H9 (cell line): ENCODE measurements around the gene MBP. TPM values are rescaled to one million over a fixed set of nuclear protein-coding genes. Genes with fewer than 3 reads are reported as not detected.

Experiments
- DNase-seq: peaks from one replicate; pipeline ENCODE4 v3.0.0-alpha.2; 2017
- H2AFZ ChIP-seq: one replicate; pipeline ENCODE4 v1.6.1; 2013; ENCODE audit warnings: mild to moderate bottlenecking, low read length, control low read depth, moderate library complexity
- H2AK5ac ChIP-seq: 2 replicates; pipeline ENCODE4 v1.6.1; 2013; ENCODE audit warnings: low read length, control low read depth, mixed read lengths; ENCODE audit not compliant: insufficient read length
- H2BK120ac ChIP-seq: one replicate; pipeline ENCODE4 v1.6.1; 2013; ENCODE audit warnings: low read depth, mild to moderate bottlenecking, low read length, control low read depth, inconsistent platforms; ENCODE audit not compliant: poor library complexity, severe bottlenecking
- H2BK12ac ChIP-seq: 2 replicates; pipeline ENCODE4 v1.6.1; 2013; ENCODE audit warnings: low read length, control low read depth, mixed read lengths, low read depth; ENCODE audit not compliant: insufficient read length
- H2BK15ac ChIP-seq: 2 replicates; pipeline ENCODE4 v1.6.1; 2013; ENCODE audit warnings: low read depth, low read length, control low read depth
- H2BK20ac ChIP-seq: one replicate; pipeline ENCODE4 v1.6.1; 2013; ENCODE audit warnings: low read depth, mild to moderate bottlenecking, low read length, control low read depth, inconsistent platforms; ENCODE audit not compliant: poor library complexity, severe bottlenecking
- H2BK5ac ChIP-seq: 2 replicates; pipeline ENCODE4 v1.6.1; 2013; ENCODE audit warnings: low read length, control low read depth, mixed read lengths; ENCODE audit not compliant: insufficient read length
- H3K14ac ChIP-seq: 2 replicates; pipeline ENCODE4 v1.6.1; 2013; ENCODE audit warnings: low read length, control low read depth; ENCODE audit not compliant: insufficient read depth
- H3K18ac ChIP-seq: 2 replicates; pipeline ENCODE4 v1.6.1; 2013; ENCODE audit warnings: low read depth, mild to moderate bottlenecking, mixed read lengths, low read length, control low read depth; ENCODE audit not compliant: insufficient read length
- H3K23ac ChIP-seq: 2 replicates; pipeline ENCODE4 v1.6.1; 2013; ENCODE audit warnings: low read length, control low read depth, mixed read lengths, low read depth; ENCODE audit not compliant: insufficient read length
- H3K23me2 ChIP-seq: 2 replicates; pipeline ENCODE4 v1.6.1; 2013; ENCODE audit warnings: low read depth, mild to moderate bottlenecking, mixed read lengths, low read length, control low read depth; ENCODE audit not compliant: insufficient read length, poor library complexity, severe bottlenecking
- H3K27ac ChIP-seq: 2 replicates; pipeline ENCODE4 v1.5.1; 2013; ENCODE audit warnings: low read length, control low read depth, mixed read lengths, low read depth; ENCODE audit not compliant: insufficient read length
- H3K27me3 ChIP-seq: 2 replicates; pipeline ENCODE4 v1.6.1; 2013; ENCODE audit warnings: low read length, control low read depth, inconsistent platforms; ENCODE audit not compliant: insufficient read depth
- H3K4ac ChIP-seq: 2 replicates; pipeline ENCODE4 v1.6.1; 2013; ENCODE audit warnings: low read depth, mild to moderate bottlenecking, control low read depth, inconsistent platforms, low read length, moderate library complexity
- H3K4me1 ChIP-seq: 2 replicates; pipeline ENCODE4 v1.6.1; 2013; ENCODE audit warnings: low read length, control low read depth, inconsistent platforms; ENCODE audit not compliant: insufficient read depth
- H3K4me2 ChIP-seq: 2 replicates; pipeline ENCODE4 v1.6.1; 2013; ENCODE audit warnings: low read length, control low read depth, mixed read lengths; ENCODE audit not compliant: insufficient read length, insufficient read depth
- H3K56ac ChIP-seq: 2 replicates; pipeline ENCODE4 v1.6.1; 2013; ENCODE audit warnings: low read depth, mild to moderate bottlenecking, mixed read lengths, low read length, control low read depth; ENCODE audit not compliant: insufficient read length
- H3K79me1 ChIP-seq: 2 replicates; pipeline ENCODE4 v1.6.1; 2013; ENCODE audit warnings: low read depth, mild to moderate bottlenecking, moderate library complexity, low read length, control low read depth, inconsistent platforms; ENCODE audit not compliant: insufficient read depth, poor library complexity, severe bottlenecking
- H3K79me2 ChIP-seq: 2 replicates; pipeline ENCODE4 v1.6.1; 2013; ENCODE audit warnings: low read length, control low read depth, inconsistent platforms; ENCODE audit not compliant: insufficient read depth
- H3K9ac ChIP-seq: 2 replicates; pipeline ENCODE4 v1.6.1; 2013; ENCODE audit warnings: low read length, control low read depth, mixed read lengths; ENCODE audit not compliant: insufficient read length; ENCODE audit errors: extremely low read depth
- H3K9me3 ChIP-seq: one replicate; pipeline ENCODE4 v1.6.1; 2013; ENCODE audit warnings: low read depth, low read length, inconsistent platforms; ENCODE audit not compliant: control insufficient read depth
- H3T11ph ChIP-seq: one replicate; pipeline ENCODE4 v1.6.1; 2013; ENCODE audit warnings: mild to moderate bottlenecking, low read length, control low read depth, inconsistent platforms
- H4K20me1 ChIP-seq: one replicate; pipeline ENCODE4 v1.6.1; 2013; ENCODE audit not compliant: control insufficient read depth, insufficient read length, insufficient read depth
- H4K5ac ChIP-seq: 2 replicates; pipeline ENCODE4 v1.6.1; 2013; ENCODE audit warnings: low read depth, mild to moderate bottlenecking, mixed read lengths, low read length, control low read depth; ENCODE audit not compliant: insufficient read length
- H4K8ac ChIP-seq: replicated peaks from 2 replicates; pipeline ENCODE4 v1.6.1; 2013; ENCODE audit warnings: low read length, control low read depth, mixed read lengths, low read depth; ENCODE audit not compliant: insufficient read length
- H4K91ac ChIP-seq: 2 replicates; pipeline ENCODE4 v1.6.1; 2013; ENCODE audit warnings: low read depth, mild to moderate bottlenecking, moderate library complexity, mixed read lengths, low read length, control low read depth; ENCODE audit not compliant: insufficient read length
- H3K27ac Mint-ChIP-seq, 3 experiments: 2 replicates in 2 of 3; 3 replicates in 1 of 3; pipeline ENCODE4 v1.8.0; 2020 to 2021; ENCODE audit warnings: mixed read lengths in 3 of 3, mild to moderate bottlenecking in 1 of 3, moderate library complexity in 1 of 3
- H3K27me3 Mint-ChIP-seq: 2 replicates; pipeline ENCODE4 v1.8.0; 2021; ENCODE audit warnings: low read depth, mild to moderate bottlenecking, moderate library complexity, mixed read lengths
- H3K36me3 Mint-ChIP-seq, 3 experiments: 2 replicates in 2 of 3; 3 replicates in 1 of 3; pipeline ENCODE4 v1.8.0; 2020 to 2021; ENCODE audit warnings: low read depth in 3 of 3, mixed read lengths in 3 of 3; ENCODE audit not compliant: insufficient read depth in 1 of 3
- H3K4me1 Mint-ChIP-seq, 2 experiments: 2 replicates each; pipeline ENCODE4 v1.8.0; 2020; ENCODE audit warnings: mixed read lengths in 2 of 2
- H3K4me3 Mint-ChIP-seq, 2 experiments: 2 replicates in 1 of 2; 3 replicates in 1 of 2; pipeline ENCODE4 v1.8.0; 2020 to 2021; ENCODE audit warnings: mild to moderate bottlenecking in 2 of 2, mixed read lengths in 2 of 2, moderate library complexity in 1 of 2
- H3K9me3 Mint-ChIP-seq, 2 experiments: 2 replicates in 1 of 2; 3 replicates in 1 of 2; pipeline ENCODE4 v1.8.0; 2020; ENCODE audit warnings: mild to moderate bottlenecking in 2 of 2, mixed read lengths in 2 of 2, moderate library complexity in 1 of 2
- CTCF ChIP-seq: fragments of 200-600 bp; sonication (generic); conservative IDR thresholded peaks from 3 replicates; pipeline ENCODE4 v1.8.0; 2021; ENCODE audit warnings: antibody characterized with exemption, mild to moderate bottlenecking
- WGBS: extraction: QIAGEN DNeasy Blood & Tissue Kit; methylation state at CpG from one replicate; pipeline ENCODE4 v1.1.7; 2013; ENCODE audit warnings: missing lambda C conversion rate, low lambda C conversion rate, mixed read lengths; ENCODE audit not compliant: insufficient read length; ENCODE audit errors: extremely low coverage; 5-methylcytosine and 5-hydroxymethylcytosine counted together
- total RNA-seq: library from RNA; stranded (reverse); gene quantifications from 2 replicates; pipeline ENCODE4 v1.2.1, GENCODE V29; 2021

Gene MBP
- total RNA-seq, 1 experiment from 2014 or later: 8.6 TPM

GRCh38 chr18:77025831-77026363 is 106.7 kb downstream of the MBP start:
- peak overlapping the region in 1 of 3 experiments; percentile 62; a peak in 1 of 7 replicates for H3K27ac Mint-ChIP-seq

More at GRCh38 chr18:77025831-77026363, 106.7 kb downstream of the MBP start:
- Histone ChIP-seq H4K5ac (no peak overlapping the region), H4K91ac (peak overlapping the region; percentile 81), H3K18ac (no peak overlapping the region), H3K23ac (no peak overlapping the region), H3K27ac (no peak overlapping the region), H2BK120ac (no peak overlapping the region), H4K8ac (no peak overlapping the region), H3K56ac (peak overlapping the region; percentile 66), H4K20me1 (peaks cover 3% of the 10 kb centered on the region), H3K14ac (peak overlapping the region; percentile 61), H2AK5ac (no peak overlapping the region), H2BK15ac (no peak overlapping the region), H3K79me2 (no peaks in the 10 kb centered on the region), H3K4me1 (no peaks in the 10 kb centered on the region), H2AFZ (no peak overlapping the region), H3K9me3 (no peaks in the 10 kb centered on the region), H3K27me3 (no peaks in the 10 kb centered on the region), H3K4me2 (no peak overlapping the region), H3K23me2 (peaks cover 3% of the 10 kb centered on the region), H3K79me1 (no peaks in the 10 kb centered on the region), H2BK20ac (no peak overlapping the region), H3T11ph (no peak overlapping the region), H2BK5ac (no peak overlapping the region), H3K9ac (no peak overlapping the region), H2BK12ac (no peak overlapping the region), H3K4ac (no peak overlapping the region)
- peaks cover 5 to 10% of the 10 kb centered on the region in 2 experiments; a peak in 4 of 5 replicates for H3K9me3 Mint-ChIP-seq
- WGBS: no CpG with 5 or more reads among the region's 28 CpGs
- H3K36me3 Mint-ChIP-seq: peaks cover 4 to 11% (median 6%) of the 10 kb centered on the region in 3 experiments; a peak in 4 of 7 replicates
- no peak overlapping the region for H3K4me3 Mint-ChIP-seq
- peaks cover 7 to 15% of the 10 kb centered on the region in 2 experiments for H3K4me1 Mint-ChIP-seq
- peaks cover 6% of the 10 kb centered on the region; the same call in 1 of the 2 replicates for H3K27me3 Mint-ChIP-seq
- no peak for TF ChIP-seq CTCF
- DNase-seq: no peak
